GM10266 (cell line): ENCODE measurements around the gene ATXN7.
A peak's percentile ranks its signal among the peaks of the same experiment; 100 is the strongest.

Source experiments
- DNase-seq: peaks from one replicate; pipeline ENCODE4 v3.0.0; 2012; ENCODE audit errors: extremely low spot score
- CTCF ChIP-seq: IDR thresholded peaks from 2 replicates; pipeline ENCODE4 v1.5.1; 2012; ENCODE audit warnings: mild to moderate bottlenecking, low read depth; ENCODE audit not compliant: control insufficient read depth, insufficient read depth; ENCODE audit errors: missing control alignments

The ATXN7 gene

GRCh38 chr3:63937661-63938651 lies 74.3 kb downstream of the ATXN7 start:
- TF ChIP-seq CTCF = peak; percentile 7
- DNase-seq = no peak

- no peak for DNase-seq
- TF ChIP-seq CTCF = no peak
These were observed 76.7 kb downstream of the ATXN7 start for GRCh38 chr3:63940389-63940757.

- DNase-seq = no peak
- no peak for TF ChIP-seq CTCF
These were observed 78.9 kb downstream of the ATXN7 start for GRCh38 chr3:63942528-63942927.

GRCh38 chr3:63943678-63944077 lies 80.0 kb downstream of the ATXN7 start:
- TF ChIP-seq CTCF = no peak
- no peak for DNase-seq

GRCh38 chr3:63945558-63946096 lies 82.0 kb downstream of the ATXN7 start:
- DNase-seq = no peak
- no peak for TF ChIP-seq CTCF

- no peak for TF ChIP-seq CTCF
- DNase-seq = no peak
These were observed 83.1 kb downstream of the ATXN7 start for GRCh38 chr3:63946753-63947152.

GRCh38 chr3:63947594-63947993 lies 83.9 kb downstream of the ATXN7 start:
- no peak for DNase-seq
- no peak for TF ChIP-seq CTCF
